OCI-LY1 (cell line): Measurements from ENCODE around the gene ETV6.

ENCODE experiments used
- H2AFZ ChIP-seq: fragments of 200-600 bp; sonication (generic), shearing (Covaris generic); 2 replicates; pipeline ENCODE4 v1.6.0; 2014; ENCODE audit warnings: antibody characterized with exemption, mild to moderate bottlenecking, low read length
- H3F3A ChIP-seq: fragments of 200-600 bp; sonication (generic), shearing (Covaris generic); 2 replicates; pipeline ENCODE4 v1.6.0; 2014; ENCODE audit warnings: mild to moderate bottlenecking, antibody characterized with exemption, low read length, moderate library complexity; ENCODE audit not compliant: insufficient read depth
- H3K27ac ChIP-seq: fragments of 200-600 bp; sonication (generic); 2 replicates; pipeline ENCODE4 v1.5.1; 2014; ENCODE audit warnings: low read length, mixed run types, mild to moderate bottlenecking, low read depth; ENCODE audit not compliant: poor library complexity, severe bottlenecking
- H3K27me3 ChIP-seq: fragments of 200-600 bp; sonication (generic); 2 replicates; pipeline ENCODE4 v1.6.0; 2014; ENCODE audit warnings: antibody characterized with exemption, mild to moderate bottlenecking, low read length, moderate library complexity; ENCODE audit not compliant: insufficient read depth
- H3K36me3 ChIP-seq: fragments of 200-600 bp; sonication (generic); 2 replicates; pipeline ENCODE4 v1.6.1; 2014; ENCODE audit warnings: mild to moderate bottlenecking, antibody characterized with exemption, low read length, moderate library complexity, mixed read lengths; ENCODE audit not compliant: insufficient read depth
- H3K4me1 ChIP-seq: fragments of 200-600 bp; sonication (generic); 2 replicates; pipeline ENCODE4 v1.5.1; 2014; ENCODE audit warnings: mild to moderate bottlenecking, low read length, moderate library complexity; ENCODE audit not compliant: insufficient read depth, severe bottlenecking
- H3K4me2 ChIP-seq: fragments of 200-600 bp; sonication (generic), shearing (Covaris generic); 2 replicates; pipeline ENCODE4 v1.6.1; 2014; ENCODE audit warnings: low read length
- H3K4me3 ChIP-seq: fragments of 200-600 bp; sonication (generic); 2 replicates; pipeline ENCODE4 v1.5.1; 2014; ENCODE audit warnings: low read length, low read depth, mild to moderate bottlenecking, mixed read lengths; ENCODE audit not compliant: poor library complexity, severe bottlenecking
- H3K79me2 ChIP-seq: fragments of 200-600 bp; shearing (Covaris generic); 2 replicates; pipeline ENCODE4 v1.6.1; 2016; ENCODE audit warnings: mixed run types, low read length, mixed read lengths; ENCODE audit not compliant: insufficient read depth
- H3K9ac ChIP-seq: fragments of 200-600 bp; sonication (generic), shearing (Covaris generic); 2 replicates; pipeline ENCODE4 v1.6.1; 2014; ENCODE audit warnings: mild to moderate bottlenecking, low read length, mixed read lengths
- H3K9me2 ChIP-seq: fragments of 200-600 bp; sonication (generic), shearing (Covaris generic); 2 replicates; pipeline ENCODE4 v1.6.1; 2014; ENCODE audit warnings: low read depth, mild to moderate bottlenecking, low read length, mixed read lengths
- H3K9me3 ChIP-seq: fragments of 200-600 bp; shearing (Covaris generic); 2 replicates; pipeline ENCODE4 v1.6.1; 2014; ENCODE audit warnings: low read length, mixed read lengths
- H4K20me1 ChIP-seq: fragments of 200-600 bp; sonication (generic), shearing (Covaris generic); 2 replicates; pipeline ENCODE4 v1.6.0; 2016; ENCODE audit warnings: mild to moderate bottlenecking, low read length; ENCODE audit not compliant: insufficient read depth
- CTCF ChIP-seq: fragments of 200-600 bp; sonication (generic), shearing (Covaris generic); IDR thresholded peaks from 2 replicates; pipeline ENCODE4 v1.5.1; 2017; ENCODE audit warnings: mild to moderate bottlenecking, antibody characterized with exemption, low read length, moderate library complexity, mixed read lengths
- EZH2 ChIP-seq: fragments of 200-600 bp; sonication (generic), shearing (Covaris generic); IDR thresholded peaks from 2 replicates; pipeline ENCODE4 v1.8.0; 2017; ENCODE audit warnings: borderline replicate concordance, mixed run types, mild to moderate bottlenecking, antibody characterized with exemption, low read length, moderate library complexity, mixed read lengths

Gene ETV6

GRCh38 chr12:11799502-11799873, 150.0 kb downstream of the ETV6 start:
- no peaks in the 10 kb centered on the region for H3K27me3 ChIP-seq
- H3K27ac ChIP-seq = peak overlapping the region; percentile 44
- H3K9me2 ChIP-seq = no peaks in the 10 kb centered on the region
- peaks cover 39% of the 10 kb centered on the region for H3K4me1 ChIP-seq
- TF ChIP-seq EZH2 = no peak
- no peak for TF ChIP-seq CTCF
- H3K79me2 ChIP-seq = no peaks in the 10 kb centered on the region
- no peak overlapping the region for H3K9ac ChIP-seq
- H3K9me3 ChIP-seq = no peaks in the 10 kb centered on the region
- no peak overlapping the region for H3K4me2 ChIP-seq
- H3F3A ChIP-seq = no peaks in the 10 kb centered on the region
- H3K36me3 ChIP-seq = no peaks in the 10 kb centered on the region
- no peaks in the 10 kb centered on the region for H4K20me1 ChIP-seq
- no peak overlapping the region for H2AFZ ChIP-seq
- no peak overlapping the region for H3K4me3 ChIP-seq

GRCh38 chr12:11801643-11802042, 152.2 kb downstream of the ETV6 start:
- no peak overlapping the region for H3K4me2 ChIP-seq
- no peaks in the 10 kb centered on the region for H3K9me3 ChIP-seq
- H3K9ac ChIP-seq = no peak overlapping the region
- no peaks in the 10 kb centered on the region for H3K9me2 ChIP-seq
- no peaks in the 10 kb centered on the region for H3K36me3 ChIP-seq
- H4K20me1 ChIP-seq = no peaks in the 10 kb centered on the region
- H3K27ac ChIP-seq = peak overlapping the region; percentile 48
- TF ChIP-seq CTCF = no peak
- H3K79me2 ChIP-seq = no peaks in the 10 kb centered on the region
- H3K27me3 ChIP-seq = no peaks in the 10 kb centered on the region
- H3K4me3 ChIP-seq = no peak overlapping the region
- H3F3A ChIP-seq = no peaks in the 10 kb centered on the region
- H2AFZ ChIP-seq = no peak overlapping the region
- H3K4me1 ChIP-seq = peaks cover 42% of the 10 kb centered on the region

GRCh38 chr12:11804130-11804529, 154.7 kb downstream of the ETV6 start:
- H3K9me2 ChIP-seq = no peaks in the 10 kb centered on the region
- H4K20me1 ChIP-seq = no peaks in the 10 kb centered on the region
- no peak overlapping the region for H3K4me2 ChIP-seq
- H2AFZ ChIP-seq = no peak overlapping the region
- no peak overlapping the region for H3K27ac ChIP-seq
- no peak for TF ChIP-seq CTCF
- no peaks in the 10 kb centered on the region for H3K79me2 ChIP-seq
- no peak overlapping the region for H3K9ac ChIP-seq
- H3K4me3 ChIP-seq = no peak overlapping the region
- H3K9me3 ChIP-seq = no peaks in the 10 kb centered on the region
- peaks cover 50% of the 10 kb centered on the region for H3K4me1 ChIP-seq
- H3K36me3 ChIP-seq = no peaks in the 10 kb centered on the region
- no peaks in the 10 kb centered on the region for H3F3A ChIP-seq
- no peaks in the 10 kb centered on the region for H3K27me3 ChIP-seq
